SHP77 treated with DMSO at 0.1 percent for 48 hours (cell line): ENCODE results near the gene EML2.
"Not testable (repeated sequence)": the region's sequence is repeated elsewhere in the genome, so short reads cannot be mapped to it uniquely, and the experiment has no call there.

ENCODE experiments used
- DNase-seq: peaks from one replicate; lab custom pipeline; 2025; lab: John Stamatoyannopoulos, UW

Gene EML2

GRCh38 chr19:45653634-45654033, 14.4 kb upstream of the EML2 start:
- no peak for DNase-seq

- DNase-seq = no peak
These were observed 11.5 kb upstream of the EML2 start for GRCh38 chr19:45650722-45651121.

- no peak for DNase-seq
These were observed 7.1 kb upstream of the EML2 start for GRCh38 chr19:45646345-45646698.

- peak; percentile 89 for DNase-seq
These were observed 6.6 kb upstream of the EML2 start for GRCh38 chr19:45645631-45646344.

- no peak for DNase-seq
These were observed 6.0 kb upstream of the EML2 start for GRCh38 chr19:45645068-45645630.

GRCh38 chr19:45643927-45644771, 5.0 kb upstream of the EML2 start:
- DNase-seq = no peak

GRCh38 chr19:45643024-45643926, 4.1 kb upstream of the EML2 start:
- DNase-seq = peak; percentile 67

- peak; percentile 90 for DNase-seq
These were observed 2.3 kb upstream of the EML2 start for GRCh38 chr19:45641274-45642105.

GRCh38 chr19:45640849-45641273, 1.7 kb upstream of the EML2 start:
- no peak for DNase-seq

GRCh38 chr19:45637890-45638667, 1.1 kb downstream of the EML2 start:
- no peak for DNase-seq

GRCh38 chr19:45636902-45637301, 2.3 kb downstream of the EML2 start:
- no peak for DNase-seq

- DNase-seq = no peak
These were observed 2.9 kb downstream of the EML2 start for GRCh38 chr19:45636275-45636674.

GRCh38 chr19:45632468-45633196, 6.6 kb downstream of the EML2 start:
- peak; percentile 13 for DNase-seq

GRCh38 chr19:45630463-45630862, 8.7 kb downstream of the EML2 start:
- DNase-seq = no peak

- no peak for DNase-seq
These were observed 9.5 kb downstream of the EML2 start for GRCh38 chr19:45629704-45630103.

GRCh38 chr19:45628219-45628618, 11.0 kb downstream of the EML2 start:
- DNase-seq = not testable (repeated sequence)

- no peak for DNase-seq
These were observed 15.2 kb downstream of the EML2 start for GRCh38 chr19:45623984-45624383.

GRCh38 chr19:45621976-45622503, 17.2 kb downstream of the EML2 start:
- no peak for DNase-seq

GRCh38 chr19:45621389-45621788, 17.8 kb downstream of the EML2 start:
- DNase-seq = no peak

- no peak for DNase-seq
These were observed 22.5 kb downstream of the EML2 start for GRCh38 chr19:45616704-45617017.
